ENCODE data around the gene AP1S1.
"Not testable (repeated sequence)": the region's sequence is repeated elsewhere in the genome, so short reads cannot be mapped to it uniquely, and the experiment has no call there.

AP1S1 gene

GRCh38 chr7:101179117-101179516, 24.8 kb downstream of the AP1S1 start:
- H3K9ac ChIP-seq (ENCODE audit: low read depth, low read length): no peak overlapping the region
- H3K4me3 ChIP-seq (ENCODE audit: low read length): peak overlapping the region; percentile 68
- no peak overlapping the region for H3K27ac ChIP-seq (ENCODE audit: low read length)
- H3K4me1 ChIP-seq (ENCODE audit: insufficient read depth, low read length): peaks cover 5% of the 10 kb centered on the region; the same call in 1 of the 2 replicates
- peaks cover 73% of the 10 kb centered on the region for H3K27me3 ChIP-seq (ENCODE audit: insufficient read depth, low read length)
- no peaks in the 10 kb centered on the region for H3K36me3 ChIP-seq (ENCODE audit: insufficient read depth, low read depth, low read length)
- no peaks in the 10 kb centered on the region for H3K9me3 ChIP-seq (ENCODE audit: insufficient read depth, low read depth, low read length)

- H3K27me3 ChIP-seq (ENCODE audit: insufficient read depth, low read length): peaks cover 67% of the 10 kb centered on the region
These were observed 25.4 kb downstream of the AP1S1 start for GRCh38 chr7:101179713-101180112.

GRCh38 chr7:101180130-101180755, 26.0 kb downstream of the AP1S1 start, which contains the start of gene NAT16:
Gene NAT16, minus strand, starts transcription at chr7:101180293. Its CDS starts 5,486 bp downstream, at chr7:101174807.
- no peak within 1 kb of the TSS for H3K27ac ChIP-seq (ENCODE audit: low read length)

More at GRCh38 chr7:101179713-101180112, 25.4 kb downstream of the AP1S1 start:
- Histone ChIP-seq H3K4me3 (ENCODE audit: low read length) (peak overlapping the region; percentile 68), H3K9ac (ENCODE audit: low read depth, low read length) (no peak overlapping the region), H3K9me3 (ENCODE audit: insufficient read depth, low read depth, low read length) (no peaks in the 10 kb centered on the region), H3K4me1 (ENCODE audit: insufficient read depth, low read length) (peaks cover 5% of the 10 kb centered on the region; the same call in 1 of the 2 replicates), H3K27ac (ENCODE audit: low read length) (no peak overlapping the region), H3K36me3 (ENCODE audit: insufficient read depth, low read depth, low read length) (no peaks in the 10 kb centered on the region)

GRCh38 chr7:101185258-101185839, 31.1 kb downstream of the AP1S1 start:
- Histone ChIP-seq H3K9ac (ENCODE audit: low read depth, low read length) (no peak overlapping the region), H3K36me3 (ENCODE audit: insufficient read depth, low read depth, low read length) (no peaks in the 10 kb centered on the region), H3K4me1 (ENCODE audit: insufficient read depth, low read length) (peaks cover 5% of the 10 kb centered on the region; the same call in 1 of the 2 replicates), H3K9me3 (ENCODE audit: insufficient read depth, low read depth, low read length) (no peaks in the 10 kb centered on the region), H3K27ac (ENCODE audit: low read length) (no peak overlapping the region), H3K27me3 (ENCODE audit: insufficient read depth, low read length) (peaks cover 11% of the 10 kb centered on the region), H3K4me3 (ENCODE audit: low read length) (no peak overlapping the region)

More at GRCh38 chr7:101180130-101180755, 26.0 kb downstream of the AP1S1 start, which contains the start of gene NAT16:
- Histone ChIP-seq H3K27me3 (ENCODE audit: insufficient read depth, low read length) (peaks cover 62% of the 10 kb centered on the region), H3K4me1 (ENCODE audit: insufficient read depth, low read length) (peaks cover 5% of the 10 kb centered on the region; the same call in 1 of the 2 replicates), H3K36me3 (ENCODE audit: insufficient read depth, low read depth, low read length) (no peaks in the 10 kb centered on the region), H3K4me3 (ENCODE audit: low read length) (peak within 1 kb of the TSS; percentile 68), H3K9me3 (ENCODE audit: insufficient read depth, low read depth, low read length) (no peaks in the 10 kb centered on the region), H3K9ac (ENCODE audit: low read depth, low read length) (no peak within 1 kb of the TSS)

GRCh38 chr7:101186194-101186593, 31.9 kb downstream of the AP1S1 start:
- Histone ChIP-seq H3K9ac (ENCODE audit: low read depth, low read length) (no peak overlapping the region), H3K27ac (ENCODE audit: low read length) (no peak overlapping the region), H3K36me3 (ENCODE audit: insufficient read depth, low read depth, low read length) (no peaks in the 10 kb centered on the region), H3K9me3 (ENCODE audit: insufficient read depth, low read depth, low read length) (no peaks in the 10 kb centered on the region), H3K27me3 (ENCODE audit: insufficient read depth, low read length) (peaks cover 3% of the 10 kb centered on the region; the same call in 1 of the 2 replicates), H3K4me3 (ENCODE audit: low read length) (no peak overlapping the region), H3K4me1 (ENCODE audit: insufficient read depth, low read length) (peaks cover 2% of the 10 kb centered on the region; the same call in 1 of the 2 replicates)

GRCh38 chr7:101186844-101187428, 32.7 kb downstream of the AP1S1 start:
- no peaks in the 10 kb centered on the region for H3K9me3 ChIP-seq (ENCODE audit: insufficient read depth, low read depth, low read length)
- H3K36me3 ChIP-seq (ENCODE audit: insufficient read depth, low read depth, low read length): no peaks in the 10 kb centered on the region
- H3K4me1 ChIP-seq (ENCODE audit: insufficient read depth, low read length): peaks cover 2% of the 10 kb centered on the region; the same call in 1 of the 2 replicates
- H3K4me3 ChIP-seq (ENCODE audit: low read length): no peak overlapping the region
- H3K27ac ChIP-seq (ENCODE audit: low read length): no peak overlapping the region
- no peak overlapping the region for H3K9ac ChIP-seq (ENCODE audit: low read depth, low read length)
- no peaks in the 10 kb centered on the region for H3K27me3 ChIP-seq (ENCODE audit: insufficient read depth, low read length)

- H3K9ac ChIP-seq (ENCODE audit: low read depth, low read length): no peak overlapping the region
- H3K36me3 ChIP-seq (ENCODE audit: insufficient read depth, low read depth, low read length): no peaks in the 10 kb centered on the region
- no peak overlapping the region for H3K27ac ChIP-seq (ENCODE audit: low read length)
- no peaks in the 10 kb centered on the region for H3K9me3 ChIP-seq (ENCODE audit: insufficient read depth, low read depth, low read length)
- no peaks in the 10 kb centered on the region for H3K27me3 ChIP-seq (ENCODE audit: insufficient read depth, low read length)
- H3K4me3 ChIP-seq (ENCODE audit: low read length): no peak overlapping the region
- no peaks in the 10 kb centered on the region for H3K4me1 ChIP-seq (ENCODE audit: insufficient read depth, low read length)
These were observed 34.8 kb downstream of the AP1S1 start for GRCh38 chr7:101189109-101189508.

GRCh38 chr7:101195884-101196283, 41.6 kb downstream of the AP1S1 start:
- no peaks in the 10 kb centered on the region for H3K36me3 ChIP-seq (ENCODE audit: insufficient read depth, low read depth, low read length)
- H3K27ac ChIP-seq (ENCODE audit: low read length): no peak overlapping the region
- H3K9ac ChIP-seq (ENCODE audit: low read depth, low read length): no peak overlapping the region
- peaks cover 4% of the 10 kb centered on the region; the same call in 1 of the 2 replicates for H3K4me1 ChIP-seq (ENCODE audit: insufficient read depth, low read length)
- H3K27me3 ChIP-seq (ENCODE audit: insufficient read depth, low read length): peaks cover 3% of the 10 kb centered on the region; the same call in 1 of the 2 replicates
- H3K9me3 ChIP-seq (ENCODE audit: insufficient read depth, low read depth, low read length): no peaks in the 10 kb centered on the region
- H3K4me3 ChIP-seq (ENCODE audit: low read length): no peak overlapping the region

GRCh38 chr7:101197991-101198390, 43.7 kb downstream of the AP1S1 start:
- Histone ChIP-seq H3K4me1 (ENCODE audit: insufficient read depth, low read length) (peaks cover 4% of the 10 kb centered on the region; the same call in 1 of the 2 replicates), H3K27me3 (ENCODE audit: insufficient read depth, low read length) (peaks cover 23% of the 10 kb centered on the region; the same call in 1 of the 2 replicates)

GRCh38 chr7:101198476-101198875, 44.2 kb downstream of the AP1S1 start:
- no peak overlapping the region for H3K9ac ChIP-seq (ENCODE audit: low read depth, low read length)
- no peaks in the 10 kb centered on the region for H3K36me3 ChIP-seq (ENCODE audit: insufficient read depth, low read depth, low read length)
- H3K9me3 ChIP-seq (ENCODE audit: insufficient read depth, low read depth, low read length): no peaks in the 10 kb centered on the region
- H3K4me1 ChIP-seq (ENCODE audit: insufficient read depth, low read length): peaks cover 4% of the 10 kb centered on the region; the same call in 1 of the 2 replicates
- H3K27ac ChIP-seq (ENCODE audit: low read length): no peak overlapping the region
- no peak overlapping the region for H3K4me3 ChIP-seq (ENCODE audit: low read length)
- peaks cover 27% of the 10 kb centered on the region; the same call in 1 of the 2 replicates for H3K27me3 ChIP-seq (ENCODE audit: insufficient read depth, low read length)

More at GRCh38 chr7:101197991-101198390, 43.7 kb downstream of the AP1S1 start:
- Histone ChIP-seq H3K27ac (ENCODE audit: low read length) (no peak overlapping the region), H3K36me3 (ENCODE audit: insufficient read depth, low read depth, low read length) (no peaks in the 10 kb centered on the region), H3K4me3 (ENCODE audit: low read length) (no peak overlapping the region), H3K9ac (ENCODE audit: low read depth, low read length) (no peak overlapping the region), H3K9me3 (ENCODE audit: insufficient read depth, low read depth, low read length) (no peaks in the 10 kb centered on the region)

- not testable (repeated sequence) for H3K4me3 ChIP-seq (ENCODE audit: low read length); H3K4me1 ChIP-seq (ENCODE audit: insufficient read depth, low read length); H3K36me3 ChIP-seq (ENCODE audit: insufficient read depth, low read depth, low read length); H3K9ac ChIP-seq (ENCODE audit: low read depth, low read length); H3K9me3 ChIP-seq (ENCODE audit: insufficient read depth, low read depth, low read length); H3K27ac ChIP-seq (ENCODE audit: low read length)
- peaks cover 32% of the 10 kb centered on the region; the same call in 1 of the 2 replicates for H3K27me3 ChIP-seq (ENCODE audit: insufficient read depth, low read length)
These were observed 45.2 kb downstream of the AP1S1 start for GRCh38 chr7:101199522-101199921.

Measured in iPS-20b (cell line).